Kidney (tissue), 14 donors: ENCODE results near the gene MEIOB. TPM values are rescaled to one million over a fixed set of nuclear protein-coding genes. Genes with fewer than 3 reads are reported as not detected.

Source experiments
- DNase-seq, 5 donors: peaks; one replicate each; pipeline ENCODE4 v3.0.0-alpha.2; 2013 to 2020
- FAIRE-seq: peaks from 2 replicates; lab custom pipeline; 2012; peaks lifted over from hg19 to GRCh38; lab: Jason Lieb, UNC
- H3K27ac ChIP-seq, 2 donors: one replicate each; pipeline ENCODE4 v1.7.0; 2013; ENCODE audit warnings: low read depth in 2 of 2, low read length in 2 of 2, inconsistent platforms in 1 of 2
- H3K27me3 ChIP-seq: one replicate; pipeline ENCODE4 v1.7.1; 2013; ENCODE audit warnings: low read length, inconsistent platforms; ENCODE audit not compliant: control insufficient read depth, insufficient read depth
- H3K36me3 ChIP-seq, 3 donors: one replicate each; pipeline versions ENCODE4 v1.7.0 to v1.7.1; 2013; ENCODE audit warnings: low read length in 3 of 3, control low read depth in 1 of 3, inconsistent platforms in 1 of 3; ENCODE audit not compliant: insufficient read depth in 3 of 3, control insufficient read depth in 2 of 3
- H3K4me1 ChIP-seq, 3 donors: one replicate each; pipeline versions ENCODE4 v1.7.0 to v1.7.1; 2013; ENCODE audit warnings: low read length in 3 of 3, inconsistent platforms in 1 of 3, low read depth in 1 of 3; ENCODE audit not compliant: control insufficient read depth in 2 of 3, insufficient read depth in 2 of 3
- H3K4me3 ChIP-seq, 3 donors: one replicate each; pipeline versions ENCODE4 v1.7.0 to v1.8.1; 2013; ENCODE audit warnings: low read length in 3 of 3, control low read depth in 1 of 3, inconsistent platforms in 1 of 3
- H3K9ac ChIP-seq, 3 donors: one replicate each; pipeline versions ENCODE4 v1.7.0 to v1.7.1; 2013; ENCODE audit warnings: low read length in 3 of 3, control low read depth in 1 of 3, inconsistent platforms in 1 of 3
- H3K9me3 ChIP-seq, 3 donors: one replicate each; pipeline versions ENCODE4 v1.7.0 to v1.7.1; 2013; ENCODE audit warnings: low read length in 3 of 3, control low read depth in 1 of 3, inconsistent platforms in 1 of 3; ENCODE audit not compliant: control insufficient read depth in 2 of 3, insufficient read depth in 1 of 3
- intact Hi-C: fragments of 100-400 bp; cut with DNase I; formaldehyde crosslinking; loops from one replicate; pipeline ENCODE4 v1.11.1; 2022
- polyA plus RNA-seq: library from polyadenylated mRNA; stranded (reverse); fragments of 350-450 nt; fragmentation: Illumina TruSeq; extraction: RNeasy Lipid Tissue Mini Kit (QIAGEN cat#74804); gene quantifications from one replicate; pipeline ENCODE4 v1.2.3, GENCODE V29; 2014; ENCODE audit warnings: low read depth, low replicate concordance; ENCODE audit not compliant: insufficient read depth
- total RNA-seq: library from RNA; stranded (reverse); fragmentation: NEBNext Ultra II Directional; extraction: Animal tissue kit (Norgen Biotek cat#: 25700); gene quantifications from one replicate; pipeline ENCODE4 v1.2.1, GENCODE V29; 2021
- TF ChIP-seq, protein P1 (sequence below): IDR thresholded peaks from 3 replicates; pipeline ENCODE4 v1.5.1; 2012; ENCODE audit warnings: mild to moderate bottlenecking, moderate library complexity, borderline replicate concordance; ENCODE audit not compliant: insufficient read depth; ENCODE audit errors: extremely low read depth
- donor health status: control.
- donor health status: control.
- donor health status: control.
- donor health status: control.
- donor health status: control.
- donor health status: DM: yes; HTN: yes; CAD: no.
- donor health status: Normal renal cell carcinoma (clear cell type).

MEIOB gene
- total and polyA plus RNA-seq, 2 donors from 2014 or later, result 0.16 to 1.4 TPM

DNA sequence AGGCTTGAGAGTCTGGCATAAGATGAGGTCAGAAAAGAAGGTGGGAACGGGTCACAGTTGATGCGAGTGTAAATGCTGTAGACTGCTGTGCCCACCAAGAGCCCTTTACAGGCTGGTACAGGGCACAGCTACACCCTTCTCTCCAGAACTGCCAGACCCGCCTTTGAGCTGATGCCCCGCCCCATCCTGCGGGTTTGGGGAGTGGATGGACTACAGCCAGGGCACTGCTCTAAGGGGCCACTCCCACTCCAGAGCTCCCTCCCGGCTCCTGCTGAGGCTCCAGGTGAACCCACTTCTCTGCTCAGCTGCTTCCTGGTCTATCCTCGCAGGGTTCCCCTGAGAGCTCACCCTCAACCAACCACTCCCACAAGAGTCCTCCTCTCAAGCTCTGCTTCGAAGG, 12.3 kb downstream of the MEIOB start:
- intact Hi-C loops, result loop anchor here (10.0 kb wide), 1 partner anchor 65 kb away; no protein-coding TSS in a partner anchor

DNA sequence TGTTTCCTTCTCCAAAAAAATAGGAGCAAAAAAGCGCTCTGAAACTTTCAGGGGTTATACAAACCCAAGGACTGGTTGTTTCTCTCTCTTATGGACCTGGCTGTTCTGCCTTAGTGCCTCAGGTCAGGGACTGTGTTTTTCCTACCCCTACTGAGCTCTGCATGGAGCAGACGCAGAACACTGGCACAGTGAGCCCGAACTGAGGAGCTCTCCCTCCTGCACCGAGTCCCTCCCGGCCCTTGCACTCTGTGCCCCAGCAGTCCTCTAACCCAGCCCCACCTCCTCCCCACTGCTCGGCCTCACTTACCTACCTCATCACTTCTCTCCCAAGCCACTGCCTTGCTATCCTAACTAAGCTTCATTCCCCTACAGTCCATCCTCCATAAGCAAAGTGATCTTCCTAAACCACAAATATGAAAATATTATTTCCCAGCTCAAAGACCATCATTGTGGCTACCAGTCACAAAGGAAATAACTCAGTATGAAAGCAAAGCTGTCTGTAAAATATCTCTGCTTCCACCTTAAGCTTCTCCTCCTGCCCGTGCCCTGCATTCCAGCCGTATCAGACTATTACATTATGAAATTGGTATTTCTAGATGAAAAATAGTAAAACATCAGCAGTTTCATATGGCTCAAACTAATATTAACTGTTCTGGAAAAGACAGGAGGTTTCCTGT, 13.6 kb downstream of the MEIOB start:
- H3K4me1 ChIP-seq, result peaks cover 0 to 4% (median 0%) of the 10 kb centered on the region in 3 donors
- H3K36me3 ChIP-seq, result no peaks in the 10 kb centered on the region
- no peak overlapping the region for H3K9ac ChIP-seq
- H3K9me3 ChIP-seq, result no peaks in the 10 kb centered on the region
- H3K27me3 ChIP-seq, result peaks cover 4% of the 10 kb centered on the region
- no peak for FAIRE-seq
- H3K4me3 ChIP-seq, result peak overlapping the region in 1 of 3 donors; percentile 20
- TF ChIP-seq, protein P1, sequence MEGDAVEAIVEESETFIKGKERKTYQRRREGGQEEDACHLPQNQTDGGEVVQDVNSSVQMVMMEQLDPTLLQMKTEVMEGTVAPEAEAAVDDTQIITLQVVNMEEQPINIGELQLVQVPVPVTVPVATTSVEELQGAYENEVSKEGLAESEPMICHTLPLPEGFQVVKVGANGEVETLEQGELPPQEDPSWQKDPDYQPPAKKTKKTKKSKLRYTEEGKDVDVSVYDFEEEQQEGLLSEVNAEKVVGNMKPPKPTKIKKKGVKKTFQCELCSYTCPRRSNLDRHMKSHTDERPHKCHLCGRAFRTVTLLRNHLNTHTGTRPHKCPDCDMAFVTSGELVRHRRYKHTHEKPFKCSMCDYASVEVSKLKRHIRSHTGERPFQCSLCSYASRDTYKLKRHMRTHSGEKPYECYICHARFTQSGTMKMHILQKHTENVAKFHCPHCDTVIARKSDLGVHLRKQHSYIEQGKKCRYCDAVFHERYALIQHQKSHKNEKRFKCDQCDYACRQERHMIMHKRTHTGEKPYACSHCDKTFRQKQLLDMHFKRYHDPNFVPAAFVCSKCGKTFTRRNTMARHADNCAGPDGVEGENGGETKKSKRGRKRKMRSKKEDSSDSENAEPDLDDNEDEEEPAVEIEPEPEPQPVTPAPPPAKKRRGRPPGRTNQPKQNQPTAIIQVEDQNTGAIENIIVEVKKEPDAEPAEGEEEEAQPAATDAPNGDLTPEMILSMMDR, result no peak
- no peak overlapping the region for H3K27ac ChIP-seq
- peak in 1 of 5 donors; percentile 7 for DNase-seq
- intact Hi-C loops, result loop anchor here (10.0 kb wide), 1 partner anchor 66 kb away; no protein-coding TSS in a partner anchor

More for the DNA sequence above, 12.3 kb downstream of the MEIOB start:
- Histone ChIP-seq H3K27ac (no peak overlapping the region), H3K36me3 (no peaks in the 10 kb centered on the region), H3K4me1 (peaks cover 0 to 4% (median 0%) of the 10 kb centered on the region in 3 donors), H3K4me3 (no peak overlapping the region), H3K9me3 (no peaks in the 10 kb centered on the region), H3K27me3 (peaks cover 4% of the 10 kb centered on the region), H3K9ac (no peak overlapping the region)
- TF ChIP-seq, protein P1, result no peak
- DNase-seq (no peak), FAIRE-seq (no peak)

DNA sequence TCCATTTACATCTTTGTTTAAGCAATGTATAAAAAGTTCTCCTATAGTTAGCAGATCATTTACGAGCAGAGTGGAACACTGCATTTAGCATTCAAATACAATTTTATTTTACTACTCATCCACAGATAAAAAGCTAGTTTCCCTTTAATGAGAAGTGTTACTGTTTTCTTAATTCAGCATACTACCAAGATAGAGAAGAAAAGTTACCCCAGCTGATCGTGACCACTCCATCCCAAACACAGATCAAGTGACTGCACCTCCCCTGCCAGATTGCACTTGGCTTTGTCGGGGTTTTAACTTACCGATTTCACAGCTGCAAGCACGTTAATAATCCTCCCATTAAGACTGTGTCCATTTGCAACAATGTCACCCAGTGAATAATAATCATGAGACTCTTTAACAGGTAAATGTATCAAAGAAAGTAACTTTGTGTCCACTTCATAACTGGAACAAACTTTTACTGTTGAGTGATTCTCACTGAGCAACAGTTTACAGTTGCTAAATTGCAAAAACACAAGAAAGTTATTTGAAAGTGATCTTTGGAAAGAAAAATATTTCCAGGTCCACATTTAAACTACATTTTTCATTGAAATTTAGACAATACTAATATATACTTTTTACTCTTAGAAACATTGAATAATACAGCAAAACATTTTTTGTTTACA, 14.4 kb downstream of the MEIOB start:
- Histone ChIP-seq H3K36me3 (no peaks in the 10 kb centered on the region), H3K9me3 (no peaks in the 10 kb centered on the region), H3K4me1 (peaks cover 0 to 4% (median 0%) of the 10 kb centered on the region in 3 donors), H3K27me3 (peaks cover 4% of the 10 kb centered on the region), H3K4me3 (peak overlapping the region in 1 of 3 donors; percentile 20), H3K9ac (no peak overlapping the region), H3K27ac (no peak overlapping the region)
- intact Hi-C loops, result loop anchor here (10.0 kb wide), 1 partner anchor 67 kb away; no protein-coding TSS in a partner anchor
- DNase-seq, result no peak
- FAIRE-seq, result no peak
- TF ChIP-seq, protein P1, result no peak
